A673 (cell line): ENCODE data around the gene RASSF7. TPM values are rescaled to one million over a fixed set of nuclear protein-coding genes. Genes with fewer than 3 reads are reported as not detected.

Experiments used
- BruUV-seq: library from RNA; stranded (reverse); fragments of 400-500 nt; replicated peaks from 2 replicates; lab custom pipeline; 2021; lab: Mats Ljungman, UMichigan
- CTCF ChIA-PET: fragments of 300-600 bp; sonication (Branson Sonifier 250); formaldehyde crosslinking; loops from one replicate; lab custom pipeline; 2022; ENCODE audit warnings: antibody characterized with exemption; lab: Charles Lee
- POLR2A ChIA-PET: fragments of 300-600 bp; sonication (Branson Sonifier 250); formaldehyde crosslinking; loops from one replicate; lab custom pipeline; 2022; ENCODE audit warnings: antibody characterized with exemption; ENCODE audit not compliant: low non-redundant PET; lab: Charles Lee
- DNase-seq: peaks from one replicate; pipeline ENCODE4 v3.0.0-alpha.2; 2015; ENCODE audit warnings: low spot score
- H3K27ac ChIP-seq: fragments of 200-600 bp; sonication (generic); 2 replicates; pipeline ENCODE4 v1.5.1; 2016; ENCODE audit warnings: mixed run types, low read depth, mild to moderate bottlenecking, mixed read lengths, antibody characterized with exemption, low read length; ENCODE audit not compliant: poor library complexity, severe bottlenecking
- H3K27me3 ChIP-seq: fragments of 200-600 bp; sonication (generic); replicated peaks from 2 replicates; pipeline ENCODE4 v1.6.1; 2017; ENCODE audit warnings: mixed run types, low read depth, mild to moderate bottlenecking, mixed read lengths, antibody characterized with exemption, low read length; ENCODE audit not compliant: insufficient read depth, poor library complexity
- H3K36me3 ChIP-seq: fragments of 200-600 bp; sonication (generic); 2 replicates; pipeline ENCODE4 v1.6.1; 2016; ENCODE audit warnings: mixed run types, mild to moderate bottlenecking, mixed read lengths, antibody characterized with exemption, low read length; ENCODE audit not compliant: insufficient read depth, poor library complexity, severe bottlenecking
- H3K4me1 ChIP-seq: fragments of 200-600 bp; sonication (generic); 2 replicates; pipeline ENCODE4 v1.6.1; 2017; ENCODE audit warnings: mixed run types, mild to moderate bottlenecking, mixed read lengths, antibody characterized with exemption, low read length; ENCODE audit not compliant: insufficient read depth, poor library complexity, severe bottlenecking
- H3K4me3 ChIP-seq: fragments of 200-600 bp; sonication (generic); 2 replicates; pipeline ENCODE4 v1.5.1; 2016; ENCODE audit warnings: low read depth, mixed run types, mild to moderate bottlenecking, mixed read lengths, low read length; ENCODE audit not compliant: poor library complexity, severe bottlenecking
- H3K9me3 ChIP-seq: fragments of 200-600 bp; sonication (generic); 2 replicates; pipeline ENCODE4 v1.6.1; 2016; ENCODE audit warnings: mixed run types, low read depth, mild to moderate bottlenecking, mixed read lengths, antibody characterized with exemption, low read length; ENCODE audit not compliant: poor library complexity, severe bottlenecking
- EZH2 ChIP-seq: fragments of 200-600 bp; sonication (generic); IDR thresholded peaks from 2 replicates; pipeline ENCODE4 v1.6.1; 2017; ENCODE audit warnings: borderline replicate concordance, low read depth, mild to moderate bottlenecking, mixed read lengths, antibody characterized with exemption, low read length; ENCODE audit not compliant: poor library complexity, severe bottlenecking
- intact Hi-C: fragments of 100-400 bp; cut with micrococcal nuclease; formaldehyde crosslinking; loops from one replicate; pipeline ENCODE4 v1.10.0; 2022; ENCODE audit not compliant: unreplicated experiment
- total RNA-seq: library from RNA; stranded (reverse); gene quantifications from 2 replicates; pipeline ENCODE4 v1.2.3, GENCODE V29; 2021
- TF ChIP-seq, protein P1 (sequence below): fragments of 300-800, 200-600 bp; sonication (generic); conservative IDR thresholded peaks from 2 replicates; pipeline ENCODE4 v1.5.1; 2017; ENCODE audit warnings: low read depth, mild to moderate bottlenecking, antibody characterized with exemption, low read length, moderate library complexity, mixed read lengths

Gene RASSF7
- total RNA-seq, 1 experiment from 2014 or later, result 4.6 TPM

DNA sequence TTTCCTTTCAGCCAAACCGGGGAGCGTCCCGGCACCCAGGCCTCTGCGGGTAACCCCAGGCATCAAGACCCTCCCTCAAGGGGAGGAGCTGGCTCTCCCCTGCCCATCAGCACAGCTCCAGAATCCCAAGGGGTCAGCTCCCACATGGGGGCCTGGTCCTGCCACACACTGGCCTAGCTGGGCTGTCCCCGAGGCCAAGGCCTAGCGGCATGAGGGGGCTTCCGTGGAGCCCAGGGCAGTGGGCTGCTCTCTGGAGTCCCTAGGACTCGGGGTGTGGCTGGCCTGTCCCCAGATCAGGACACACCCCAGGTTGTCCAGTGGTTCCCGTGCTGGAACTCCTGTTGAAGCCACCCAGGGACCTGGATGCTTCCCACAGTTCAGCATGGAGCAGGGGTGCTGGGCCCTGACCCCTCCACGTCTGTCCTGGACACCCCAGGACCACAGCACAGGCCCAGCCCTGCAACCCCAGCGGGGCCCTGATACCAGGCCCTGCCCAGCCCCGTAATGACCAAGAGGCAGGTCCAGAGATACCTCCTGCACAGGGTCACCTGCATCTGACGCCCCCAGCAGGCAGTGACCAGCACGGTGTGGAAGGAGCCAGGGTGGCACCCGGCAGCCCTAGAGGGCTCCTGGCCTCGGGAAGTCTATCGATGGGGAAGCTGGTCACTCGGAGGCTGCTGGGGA, 30.9 kb upstream of the RASSF7 start:
- TF ChIP-seq, protein P1, sequence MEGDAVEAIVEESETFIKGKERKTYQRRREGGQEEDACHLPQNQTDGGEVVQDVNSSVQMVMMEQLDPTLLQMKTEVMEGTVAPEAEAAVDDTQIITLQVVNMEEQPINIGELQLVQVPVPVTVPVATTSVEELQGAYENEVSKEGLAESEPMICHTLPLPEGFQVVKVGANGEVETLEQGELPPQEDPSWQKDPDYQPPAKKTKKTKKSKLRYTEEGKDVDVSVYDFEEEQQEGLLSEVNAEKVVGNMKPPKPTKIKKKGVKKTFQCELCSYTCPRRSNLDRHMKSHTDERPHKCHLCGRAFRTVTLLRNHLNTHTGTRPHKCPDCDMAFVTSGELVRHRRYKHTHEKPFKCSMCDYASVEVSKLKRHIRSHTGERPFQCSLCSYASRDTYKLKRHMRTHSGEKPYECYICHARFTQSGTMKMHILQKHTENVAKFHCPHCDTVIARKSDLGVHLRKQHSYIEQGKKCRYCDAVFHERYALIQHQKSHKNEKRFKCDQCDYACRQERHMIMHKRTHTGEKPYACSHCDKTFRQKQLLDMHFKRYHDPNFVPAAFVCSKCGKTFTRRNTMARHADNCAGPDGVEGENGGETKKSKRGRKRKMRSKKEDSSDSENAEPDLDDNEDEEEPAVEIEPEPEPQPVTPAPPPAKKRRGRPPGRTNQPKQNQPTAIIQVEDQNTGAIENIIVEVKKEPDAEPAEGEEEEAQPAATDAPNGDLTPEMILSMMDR, result no peak
- no peak for TF ChIP-seq EZH2
- no TSS peak for BruUV-seq
- CTCF ChIA-PET, result no interaction called here
- peaks cover 14% of the 10 kb centered on the region for H3K36me3 ChIP-seq
- no peak overlapping the region for H3K4me3 ChIP-seq
- no peaks in the 10 kb centered on the region for H3K27me3 ChIP-seq
- no peaks in the 10 kb centered on the region for H3K9me3 ChIP-seq
- DNase-seq, result no peak
- POLR2A ChIA-PET, result no interaction called here
- peaks cover 2% of the 10 kb centered on the region for H3K4me1 ChIP-seq
- intact Hi-C loops, result no loop called here
- no peak overlapping the region for H3K27ac ChIP-seq

- Histone ChIP-seq H3K4me1 (peaks cover 2% of the 10 kb centered on the region), H3K27ac (no peak overlapping the region), H3K4me3 (no peak overlapping the region), H3K27me3 (no peaks in the 10 kb centered on the region), H3K9me3 (no peaks in the 10 kb centered on the region), H3K36me3 (peaks cover 14% of the 10 kb centered on the region)
- intact Hi-C loops, result no loop called here
- no TSS peak for BruUV-seq
- DNase-seq, result no peak
- ChIA-PET CTCF (no interaction called here), POLR2A (no interaction called here)
- no peak for TF ChIP-seq EZH2
- TF ChIP-seq, protein P1, result no peak
Measured at GRCh38 chr11:530960-531831, 29.6 kb upstream of the RASSF7 start.

- Histone ChIP-seq H3K36me3 (peaks cover 14% of the 10 kb centered on the region), H3K9me3 (no peaks in the 10 kb centered on the region), H3K4me3 (no peak overlapping the region), H3K27ac (no peak overlapping the region), H3K27me3 (no peaks in the 10 kb centered on the region), H3K4me1 (peaks cover 7% of the 10 kb centered on the region)
- intact Hi-C loops, result no loop called here
- no TSS peak for BruUV-seq
- ChIA-PET POLR2A (no interaction called here), CTCF (no interaction called here)
- TF ChIP-seq, protein P1, result no peak
- no peak for TF ChIP-seq EZH2
- no peak for DNase-seq
Measured at GRCh38 chr11:531919-532526, 28.7 kb upstream of the RASSF7 start.
